ENCODE results near the gene TLE4. TPM values are rescaled to one million over a fixed set of nuclear protein-coding genes. Genes with fewer than 3 reads are reported as not detected.

The TLE4 gene
- total and polyA plus RNA-seq, 4 donors, result 33.4 to 57.9 (median 50.2) TPM

DNA sequence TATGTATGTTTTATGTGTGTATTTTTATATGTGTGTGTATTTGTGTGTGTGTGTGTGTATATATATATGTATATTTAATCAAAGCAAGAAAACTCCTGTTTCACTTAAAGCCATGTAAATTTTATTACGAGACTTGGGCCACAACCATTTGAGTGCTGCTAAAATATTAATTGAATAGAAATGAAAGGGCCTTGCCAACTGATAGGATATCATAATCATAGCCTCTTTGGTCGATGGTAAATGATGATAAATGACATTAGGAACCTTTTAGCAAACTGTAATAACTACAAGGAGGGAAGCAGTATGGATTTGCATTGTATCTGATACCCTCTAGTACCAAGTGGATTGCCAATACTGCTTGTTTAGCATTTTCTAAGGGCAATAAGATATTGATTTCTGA lies 7.9 kb downstream of the TLE4 start:
- H3K27ac ChIP-seq (ENCODE audit: low read depth, low read length), result no peak overlapping the region
- H3K4me1 ChIP-seq (ENCODE audit: control insufficient read depth, insufficient read depth, low read length), result no peaks in the 10 kb centered on the region
- no peaks in the 10 kb centered on the region for H3K9me3 ChIP-seq (ENCODE audit: control insufficient read depth, insufficient read depth, low read length)
- no peaks in the 10 kb centered on the region for H3K36me3 ChIP-seq (ENCODE audit: control insufficient read depth, insufficient read depth, low read length)
- no peak overlapping the region for H3K4me3 ChIP-seq (ENCODE audit: low read depth, low read length)
- DNase-seq (ENCODE audit: low read depth in 4 of 6, low spot score in 6 of 6), result no peak
- no peaks in the 10 kb centered on the region for H3K27me3 ChIP-seq (ENCODE audit: control insufficient read depth, insufficient read depth, low read length)
- no CpG with 5 or more reads among the region's 2 CpGs for WGBS (ENCODE audit: insufficient coverage)

DNA sequence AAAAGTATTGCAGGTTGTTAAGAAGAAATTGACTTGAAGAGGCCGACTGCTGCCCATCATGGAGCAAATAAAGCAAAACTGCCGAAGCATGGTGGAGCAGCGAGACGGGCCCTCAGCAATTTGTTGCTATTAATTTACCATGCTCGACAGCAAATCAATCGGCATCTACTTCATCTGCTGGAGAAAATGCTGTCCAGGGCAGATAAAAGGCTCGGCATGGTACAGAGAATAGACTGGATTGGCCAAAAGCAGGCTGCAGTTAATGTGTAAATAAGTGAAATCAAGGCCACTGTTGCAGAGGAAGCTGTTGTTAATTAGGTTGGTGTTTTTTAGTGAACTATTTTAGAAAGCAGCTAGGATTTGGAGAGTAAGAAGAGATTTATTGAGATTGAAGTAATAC lies 8.3 kb downstream of the TLE4 start:
- Histone ChIP-seq H3K9me3 (ENCODE audit: control insufficient read depth, insufficient read depth, low read length) (no peaks in the 10 kb centered on the region), H3K4me3 (ENCODE audit: low read depth, low read length) (no peak overlapping the region), H3K4me1 (ENCODE audit: control insufficient read depth, insufficient read depth, low read length) (no peaks in the 10 kb centered on the region), H3K36me3 (ENCODE audit: control insufficient read depth, insufficient read depth, low read length) (no peaks in the 10 kb centered on the region), H3K27me3 (ENCODE audit: control insufficient read depth, insufficient read depth, low read length) (no peaks in the 10 kb centered on the region), H3K27ac (ENCODE audit: low read depth, low read length) (no peak overlapping the region)
- peak in 1 of 6 donors; percentile 71 for DNase-seq (ENCODE audit: low read depth in 4 of 6, low spot score in 6 of 6)
- WGBS (ENCODE audit: insufficient coverage), result 76% methylated on average over 6 of the region's 7 CpGs

DNA sequence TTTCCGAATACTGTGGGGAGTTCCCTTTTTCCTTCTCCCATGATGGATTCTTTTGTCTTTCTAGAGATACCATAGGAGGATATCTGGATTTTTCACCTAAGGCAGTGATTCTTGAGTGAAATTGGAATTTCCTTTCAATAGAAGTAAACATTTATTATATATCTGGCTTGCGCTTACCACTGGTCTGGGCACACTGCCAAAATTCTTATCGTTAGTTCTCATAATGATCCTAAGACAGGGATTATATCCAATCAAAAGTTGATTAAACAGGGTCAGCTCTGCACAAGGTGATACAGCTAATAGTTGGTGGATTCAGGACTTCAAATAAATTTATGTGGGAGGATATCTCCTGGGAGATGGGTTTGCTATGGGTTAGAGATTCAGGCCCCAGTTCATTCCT lies 9.6 kb downstream of the TLE4 start:
- H3K4me3 ChIP-seq (ENCODE audit: low read depth, low read length), result no peak overlapping the region
- no peak overlapping the region for H3K27ac ChIP-seq (ENCODE audit: low read depth, low read length)
- no CpG with 5 or more reads among the region's 3 CpGs for WGBS (ENCODE audit: insufficient coverage)

DNA sequence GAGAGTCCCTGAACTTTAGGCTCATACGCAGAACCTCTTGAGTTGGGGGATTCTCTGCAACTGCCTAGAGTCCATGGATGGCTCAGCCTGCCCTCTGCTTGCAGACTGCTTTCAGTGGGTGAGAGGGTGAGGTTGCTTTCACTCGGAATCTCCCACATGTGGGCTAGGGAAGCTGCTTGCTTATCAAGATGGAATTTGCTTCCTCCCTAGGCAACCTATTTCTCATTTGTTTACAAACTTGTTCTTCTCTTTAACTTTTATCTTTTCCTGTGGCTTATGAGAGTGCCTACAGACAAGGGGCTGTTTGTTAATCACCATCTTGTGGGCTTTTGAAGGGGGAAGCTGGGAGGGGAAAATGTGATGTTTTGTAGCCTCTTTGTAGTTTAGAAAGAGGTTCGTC lies 10.0 kb downstream of the TLE4 start:
- H3K4me3 ChIP-seq (ENCODE audit: low read depth, low read length), result no peak overlapping the region

More for the DNA sequence above, 9.6 kb downstream of the TLE4 start:
- Histone ChIP-seq H3K4me1 (ENCODE audit: control insufficient read depth, insufficient read depth, low read length) (no peaks in the 10 kb centered on the region), H3K27me3 (ENCODE audit: control insufficient read depth, insufficient read depth, low read length) (no peaks in the 10 kb centered on the region), H3K9me3 (ENCODE audit: control insufficient read depth, insufficient read depth, low read length) (no peaks in the 10 kb centered on the region), H3K36me3 (ENCODE audit: control insufficient read depth, insufficient read depth, low read length) (no peaks in the 10 kb centered on the region)
- peak in 1 of 6 donors; percentile 62 for DNase-seq (ENCODE audit: low read depth in 4 of 6, low spot score in 6 of 6)

DNA sequence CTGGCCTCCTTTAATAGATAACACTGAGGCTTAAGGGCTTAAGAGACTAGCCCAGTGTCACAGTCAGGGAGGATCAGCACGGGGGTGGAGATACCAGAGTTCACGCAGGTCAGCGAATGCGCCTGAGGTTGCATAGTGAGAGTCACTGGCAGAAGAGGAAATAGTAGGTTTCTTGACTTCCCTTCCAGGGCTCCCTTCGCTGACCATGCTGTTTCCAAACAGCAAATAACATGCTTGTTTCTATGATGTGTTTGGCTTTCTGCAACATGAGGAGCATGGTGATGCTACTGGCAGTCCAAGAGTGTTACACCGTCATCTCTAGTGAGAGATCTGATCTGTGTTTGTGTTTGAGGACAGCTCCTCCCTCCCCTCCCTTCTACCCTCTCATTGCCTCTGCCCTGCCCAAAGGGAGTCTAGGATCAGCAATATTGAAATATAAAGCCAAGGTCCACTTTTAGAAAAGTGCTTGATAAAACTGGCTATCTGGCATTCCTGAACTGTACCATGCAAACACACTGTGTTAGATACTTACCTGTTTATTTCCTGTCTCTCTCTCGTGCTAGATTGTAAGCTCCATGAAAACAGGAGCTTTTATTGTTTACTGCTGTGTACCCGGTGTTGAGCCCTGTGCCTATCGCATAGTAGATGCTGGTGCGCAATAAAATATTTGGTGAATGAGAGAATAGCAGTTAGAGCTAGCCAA lies 12.3 kb downstream of the TLE4 start:
- H3K4me1 ChIP-seq (ENCODE audit: control insufficient read depth, insufficient read depth, low read length), result no peaks in the 10 kb centered on the region
- H3K27ac ChIP-seq (ENCODE audit: low read depth, low read length), result no peak overlapping the region
- H3K9me3 ChIP-seq (ENCODE audit: control insufficient read depth, insufficient read depth, low read length), result no peaks in the 10 kb centered on the region
- no peak for DNase-seq (ENCODE audit: low read depth in 4 of 6, low spot score in 6 of 6)
- H3K27me3 ChIP-seq (ENCODE audit: control insufficient read depth, insufficient read depth, low read length), result no peaks in the 10 kb centered on the region
- no peak overlapping the region for H3K4me3 ChIP-seq (ENCODE audit: low read depth, low read length)
- H3K36me3 ChIP-seq (ENCODE audit: control insufficient read depth, insufficient read depth, low read length), result peaks cover 4% of the 10 kb centered on the region
- WGBS (ENCODE audit: insufficient coverage), result 87% methylated on average over 8 of the region's 10 CpGs

More for the DNA sequence above, 10.0 kb downstream of the TLE4 start:
- Histone ChIP-seq H3K36me3 (ENCODE audit: control insufficient read depth, insufficient read depth, low read length) (no peaks in the 10 kb centered on the region), H3K27ac (ENCODE audit: low read depth, low read length) (no peak overlapping the region), H3K27me3 (ENCODE audit: control insufficient read depth, insufficient read depth, low read length) (no peaks in the 10 kb centered on the region), H3K9me3 (ENCODE audit: control insufficient read depth, insufficient read depth, low read length) (no peaks in the 10 kb centered on the region), H3K4me1 (ENCODE audit: control insufficient read depth, insufficient read depth, low read length) (no peaks in the 10 kb centered on the region)
- DNase-seq (ENCODE audit: low read depth in 4 of 6, low spot score in 6 of 6), result no peak
- no CpG with 5 or more reads among the region's 3 CpGs for WGBS (ENCODE audit: insufficient coverage)

DNA sequence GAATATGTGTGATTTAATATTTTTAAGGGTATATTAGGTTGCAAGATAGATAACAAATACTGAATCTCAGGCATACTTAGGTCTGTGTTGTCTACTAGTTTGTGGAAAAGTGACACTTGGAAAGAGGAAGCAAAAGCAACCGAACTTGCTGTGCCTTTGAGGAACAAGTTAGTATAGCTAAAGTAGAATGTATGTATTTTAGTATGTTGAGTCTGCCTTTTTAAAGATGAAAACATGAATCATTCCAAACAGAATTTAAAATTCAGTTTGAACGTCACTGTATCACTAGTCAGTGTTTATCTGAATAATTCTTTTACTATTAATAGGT lies 12.9 kb downstream of the TLE4 start:
- Histone ChIP-seq H3K36me3 (ENCODE audit: control insufficient read depth, insufficient read depth, low read length) (peaks cover 4% of the 10 kb centered on the region), H3K4me1 (ENCODE audit: control insufficient read depth, insufficient read depth, low read length) (no peaks in the 10 kb centered on the region), H3K9me3 (ENCODE audit: control insufficient read depth, insufficient read depth, low read length) (no peaks in the 10 kb centered on the region), H3K4me3 (ENCODE audit: low read depth, low read length) (no peak overlapping the region), H3K27me3 (ENCODE audit: control insufficient read depth, insufficient read depth, low read length) (no peaks in the 10 kb centered on the region), H3K27ac (ENCODE audit: low read depth, low read length) (no peak overlapping the region)
- no CpG with 5 or more reads among the region's 2 CpGs for WGBS (ENCODE audit: insufficient coverage)
- no peak for DNase-seq (ENCODE audit: low read depth in 4 of 6, low spot score in 6 of 6)

DNA sequence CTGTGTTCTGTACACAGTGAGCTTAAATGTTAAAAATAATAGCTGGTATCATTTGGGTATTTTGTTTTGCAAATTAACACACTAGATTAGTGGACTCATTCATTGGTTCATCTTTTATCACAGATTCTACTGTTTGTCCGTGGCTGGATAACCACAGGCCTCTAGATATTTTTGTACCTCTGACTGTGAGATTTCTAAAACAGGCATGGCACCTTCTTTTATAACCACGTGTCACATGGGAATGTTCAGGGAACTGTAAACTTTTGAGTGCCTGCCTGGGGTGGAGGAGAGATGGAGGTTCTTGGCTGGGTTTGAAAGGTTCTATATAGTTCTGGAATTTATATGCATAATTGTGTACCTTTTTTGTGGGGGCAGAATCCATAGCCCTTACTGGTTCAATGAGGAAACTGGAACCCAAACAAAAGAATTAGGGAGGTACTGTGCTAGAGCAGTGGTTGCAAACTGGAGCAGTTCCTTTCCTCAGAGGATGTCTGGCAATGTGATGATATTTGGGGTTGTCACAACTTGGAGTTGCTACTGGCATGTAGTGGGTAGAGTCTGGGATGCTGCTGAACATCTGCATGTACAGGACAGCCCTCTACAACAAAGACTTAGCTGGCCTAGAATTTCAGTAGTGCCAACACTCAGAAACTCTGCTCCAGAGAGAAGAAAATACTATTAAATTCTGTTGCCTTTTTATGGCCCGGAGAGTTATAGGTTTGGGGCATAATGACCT lies 16.9 kb downstream of the TLE4 start:
- Histone ChIP-seq H3K27me3 (ENCODE audit: control insufficient read depth, insufficient read depth, low read length) (no peaks in the 10 kb centered on the region), H3K27ac (ENCODE audit: low read depth, low read length) (no peak overlapping the region), H3K4me1 (ENCODE audit: control insufficient read depth, insufficient read depth, low read length) (no peaks in the 10 kb centered on the region), H3K4me3 (ENCODE audit: low read depth, low read length) (no peak overlapping the region), H3K9me3 (ENCODE audit: control insufficient read depth, insufficient read depth, low read length) (no peaks in the 10 kb centered on the region), H3K36me3 (ENCODE audit: control insufficient read depth, insufficient read depth, low read length) (peaks cover 4% of the 10 kb centered on the region)
- DNase-seq (ENCODE audit: low read depth in 4 of 6, low spot score in 6 of 6), result no peak
- 100% methylated on average over 1 of the region's 3 CpGs for WGBS (ENCODE audit: insufficient coverage)

DNA sequence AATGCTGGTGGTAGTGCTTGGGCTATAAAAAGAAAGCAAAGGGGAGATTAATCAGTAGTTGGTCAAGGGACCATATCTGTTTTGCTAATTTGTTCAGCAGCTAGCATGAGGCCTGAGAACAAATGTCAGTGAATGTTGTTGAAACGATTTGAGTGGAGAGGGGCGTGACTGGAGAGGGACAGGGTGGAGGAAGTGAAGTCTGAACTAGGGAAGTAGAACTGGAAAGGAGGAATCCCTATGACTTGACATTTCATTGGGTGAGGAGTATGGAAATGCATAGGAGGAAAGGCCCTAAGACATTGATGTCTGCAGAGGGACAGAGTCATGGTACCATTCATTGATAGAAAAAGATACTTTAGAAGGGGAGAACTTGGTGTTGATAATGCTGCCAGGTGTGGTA lies 19.7 kb downstream of the TLE4 start:
- H3K27ac ChIP-seq (ENCODE audit: low read depth, low read length), result no peak overlapping the region

DNA sequence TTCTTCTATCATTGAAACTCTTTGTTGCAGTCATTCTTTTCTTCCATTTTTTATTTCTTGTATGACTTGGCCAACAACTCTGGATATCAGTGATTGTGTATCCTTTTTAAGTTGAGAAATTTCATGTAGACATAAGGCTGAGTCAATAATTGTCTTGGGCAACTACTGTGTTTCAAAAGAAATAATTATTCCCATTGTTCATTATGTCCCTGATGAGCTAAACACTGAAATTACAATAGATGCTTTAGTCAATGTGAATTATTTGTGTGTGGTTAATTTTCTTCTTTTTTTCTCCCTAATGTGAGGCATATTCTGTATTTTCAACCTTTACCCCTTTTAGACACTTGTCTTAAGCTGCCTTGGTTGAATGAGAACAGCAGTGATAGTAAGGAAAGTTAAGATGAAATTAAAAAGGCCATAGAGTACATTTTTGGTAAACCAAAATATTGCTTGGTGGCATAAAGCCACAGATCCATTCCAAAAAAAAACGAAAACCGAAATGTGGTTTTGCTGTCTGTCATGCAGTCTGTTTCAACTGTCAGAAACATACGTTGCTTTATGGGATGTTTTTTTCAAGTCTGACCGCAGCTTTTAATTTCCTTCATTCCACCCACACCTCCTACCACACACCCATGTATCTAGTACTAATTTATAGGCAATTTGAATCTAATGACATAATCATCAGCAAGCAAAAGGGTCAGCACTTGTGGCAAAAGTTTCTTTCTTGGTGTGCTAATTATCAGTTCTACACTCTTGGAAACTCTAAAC lies 21.1 kb downstream of the TLE4 start:
- Histone ChIP-seq H3K9me3 (ENCODE audit: control insufficient read depth, insufficient read depth, low read length) (no peaks in the 10 kb centered on the region), H3K27ac (ENCODE audit: low read depth, low read length) (no peak overlapping the region), H3K36me3 (ENCODE audit: control insufficient read depth, insufficient read depth, low read length) (peaks cover 4% of the 10 kb centered on the region), H3K4me3 (ENCODE audit: low read depth, low read length) (no peak overlapping the region), H3K4me1 (ENCODE audit: control insufficient read depth, insufficient read depth, low read length) (no peaks in the 10 kb centered on the region), H3K27me3 (ENCODE audit: control insufficient read depth, insufficient read depth, low read length) (no peaks in the 10 kb centered on the region)
- no CpG with 5 or more reads among the region's 4 CpGs for WGBS (ENCODE audit: insufficient coverage)
- DNase-seq (ENCODE audit: low read depth in 4 of 6, low spot score in 6 of 6), result no peak

More for the DNA sequence above, 19.7 kb downstream of the TLE4 start:
- H3K4me1 ChIP-seq (ENCODE audit: control insufficient read depth, insufficient read depth, low read length), result no peaks in the 10 kb centered on the region
- H3K36me3 ChIP-seq (ENCODE audit: control insufficient read depth, insufficient read depth, low read length), result peaks cover 4% of the 10 kb centered on the region
- WGBS (ENCODE audit: insufficient coverage), result 77% methylated on average over 2 of the region's 2 CpGs
- H3K9me3 ChIP-seq (ENCODE audit: control insufficient read depth, insufficient read depth, low read length), result no peaks in the 10 kb centered on the region
- no peaks in the 10 kb centered on the region for H3K27me3 ChIP-seq (ENCODE audit: control insufficient read depth, insufficient read depth, low read length)
- H3K4me3 ChIP-seq (ENCODE audit: low read depth, low read length), result no peak overlapping the region
- no peak for DNase-seq (ENCODE audit: low read depth in 4 of 6, low spot score in 6 of 6)
